ENCODE results near the gene SYNE1.

The SYNE1 gene

GRCh38 chr6:152135755-152136448 is 501.3 kb downstream of the SYNE1 start:
- DNase-seq (ENCODE audit: low read depth), result no peak

- no peak for DNase-seq (ENCODE audit: low read depth)
These were observed 506.7 kb downstream of the SYNE1 start for GRCh38 chr6:152130441-152130840.

GRCh38 chr6:152129691-152130151 is 507.4 kb downstream of the SYNE1 start:
- DNase-seq (ENCODE audit: low read depth), result no peak

- no peak for DNase-seq (ENCODE audit: low read depth)
These were observed 509.6 kb downstream of the SYNE1 start for GRCh38 chr6:152127432-152128165.

GRCh38 chr6:152124429-152125074 is 512.6 kb downstream of the SYNE1 start:
- no peak for DNase-seq (ENCODE audit: low read depth)

GRCh38 chr6:152123076-152123475 is 514.1 kb downstream of the SYNE1 start:
- no peak for DNase-seq (ENCODE audit: low read depth)

GRCh38 chr6:152122434-152122833 is 514.7 kb downstream of the SYNE1 start:
- no peak for DNase-seq (ENCODE audit: low read depth)

GRCh38 chr6:152121910-152122309 is 515.3 kb downstream of the SYNE1 start:
- no peak for DNase-seq (ENCODE audit: low read depth)

- no peak for DNase-seq (ENCODE audit: low read depth)
These were observed 517.3 kb downstream of the SYNE1 start for GRCh38 chr6:152119831-152120230.

- no peak for DNase-seq (ENCODE audit: low read depth)
These were observed 518.5 kb downstream of the SYNE1 start for GRCh38 chr6:152118678-152119077.

- no peak for DNase-seq (ENCODE audit: low read depth)
These were observed 518.9 kb downstream of the SYNE1 start for GRCh38 chr6:152118224-152118623.

GRCh38 chr6:152117156-152118133 is 519.7 kb downstream of the SYNE1 start:
- no peak for DNase-seq (ENCODE audit: low read depth)

GRCh38 chr6:152112491-152113261 is 524.5 kb downstream of the SYNE1 start:
- DNase-seq (ENCODE audit: low read depth), result no peak

- DNase-seq (ENCODE audit: low read depth), result no peak
These were observed 526.0 kb downstream of the SYNE1 start for GRCh38 chr6:152110886-152111820.

GRCh38 chr6:152107973-152108372 is 529.2 kb downstream of the SYNE1 start:
- DNase-seq (ENCODE audit: low read depth), result no peak

- no peak for DNase-seq (ENCODE audit: low read depth)
These were observed 537.0 kb downstream of the SYNE1 start for GRCh38 chr6:152100183-152100618.

GRCh38 chr6:152099446-152100182 is 537.5 kb downstream of the SYNE1 start:
- DNase-seq (ENCODE audit: low read depth), result no peak

- no peak for DNase-seq (ENCODE audit: low read depth)
These were observed 538.5 kb downstream of the SYNE1 start for GRCh38 chr6:152098683-152099082.
